Glomerular endothelial cell (primary cell): ENCODE data around the gene XPA. TPM values are rescaled to one million over a fixed set of nuclear protein-coding genes. Genes with fewer than 3 reads are reported as not detected.
"Not testable (repeated sequence)": the region's sequence is repeated elsewhere in the genome, so short reads cannot be mapped to it uniquely, and the experiment has no call there.

Experiments
- DNase-seq: peaks from one replicate; pipeline ENCODE4 v3.0.0-alpha.2; 2011; ENCODE audit warnings: low read depth, low spot score; ENCODE audit errors: extremely low read depth
- total RNA-seq: library from RNA; depleted of rRNA; stranded (reverse); fragments of >200 nt; gene quantifications from 2 replicates; pipeline ENCODE4 v1.2.3, GENCODE V29; 2015

Gene XPA
- total RNA-seq, 1 donor from 2014 or later = 9.4 TPM

DNA sequence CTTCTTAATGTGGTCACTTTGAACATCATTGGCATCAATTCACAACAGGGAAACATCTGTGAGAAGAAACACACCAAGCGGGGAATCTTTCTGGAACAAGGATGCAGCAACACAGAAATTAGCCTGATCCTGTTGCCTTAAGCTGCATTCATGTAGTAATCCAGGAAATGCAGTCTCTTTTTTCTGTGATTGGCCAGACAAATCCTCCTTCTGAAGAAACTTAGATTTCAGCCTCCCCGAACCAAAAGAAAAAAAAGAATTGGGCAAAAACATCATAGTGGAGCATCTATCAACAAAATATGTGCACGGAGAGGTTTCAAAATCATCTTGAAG is 7.2 kb upstream of the XPA start:
- no peak for DNase-seq

DNA sequence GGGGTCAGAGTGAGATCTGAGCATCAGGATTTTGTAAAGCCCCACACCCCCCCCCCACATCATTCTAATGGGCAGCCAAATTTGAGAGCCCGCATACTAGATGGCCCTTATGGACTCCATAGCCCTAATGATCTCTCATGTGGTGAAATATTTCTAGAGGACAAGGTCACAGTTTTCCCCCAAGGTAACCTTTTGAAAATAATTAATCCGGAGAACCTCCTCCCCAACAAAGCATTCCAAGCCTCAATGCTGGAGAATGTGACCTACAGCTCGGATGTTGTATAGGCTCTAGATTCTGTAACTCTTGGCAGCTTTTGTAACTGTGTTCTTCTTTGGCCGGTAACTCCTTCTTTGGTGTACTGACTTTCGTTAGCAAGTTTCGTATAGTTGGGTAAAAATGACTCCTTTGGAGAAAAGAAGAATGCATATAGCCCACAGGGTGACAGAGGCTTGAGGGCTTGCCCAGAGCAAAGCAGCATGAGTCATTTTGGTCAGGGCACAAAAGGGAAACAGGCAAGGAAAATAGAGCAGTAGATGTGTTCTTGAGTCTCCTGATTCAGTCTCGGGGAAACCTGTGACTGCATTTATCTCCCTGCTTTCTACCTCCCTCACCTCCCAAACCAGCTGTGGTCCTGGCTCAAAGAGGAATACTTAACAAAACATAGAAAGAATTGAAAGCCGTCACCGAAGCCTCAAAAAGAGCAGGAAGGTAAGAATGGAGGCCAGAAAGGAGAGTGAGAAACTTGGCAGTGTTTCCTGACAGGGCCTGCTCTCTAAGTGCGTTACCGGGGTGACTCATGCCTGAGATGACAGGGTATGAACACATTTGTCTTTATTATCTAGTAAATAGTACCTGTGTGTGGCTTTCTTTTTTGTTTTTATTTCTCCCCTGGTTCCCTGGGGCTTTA is 6.6 kb upstream of the XPA start:
- no peak for DNase-seq

DNA sequence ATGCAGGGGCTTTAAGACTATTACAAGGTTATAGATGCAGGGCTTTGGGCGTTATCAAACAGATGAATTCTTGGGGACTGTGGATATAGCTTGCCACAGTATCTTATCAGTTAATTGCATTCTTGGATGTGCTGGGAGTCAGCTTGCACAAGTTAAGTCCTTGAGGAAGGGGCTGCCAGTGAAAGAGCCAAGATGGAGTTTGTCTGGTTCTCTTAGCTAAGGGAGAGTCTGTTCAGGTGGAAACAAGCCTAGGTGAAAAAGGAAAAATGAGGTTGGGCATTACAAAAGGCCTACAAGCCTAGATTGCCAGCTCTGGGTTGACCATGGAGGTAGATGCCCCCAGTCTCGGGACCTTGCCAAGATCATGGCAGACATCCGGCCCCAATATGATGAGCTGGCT is 2.7 kb upstream of the XPA start:
- not testable (repeated sequence) for DNase-seq

DNA sequence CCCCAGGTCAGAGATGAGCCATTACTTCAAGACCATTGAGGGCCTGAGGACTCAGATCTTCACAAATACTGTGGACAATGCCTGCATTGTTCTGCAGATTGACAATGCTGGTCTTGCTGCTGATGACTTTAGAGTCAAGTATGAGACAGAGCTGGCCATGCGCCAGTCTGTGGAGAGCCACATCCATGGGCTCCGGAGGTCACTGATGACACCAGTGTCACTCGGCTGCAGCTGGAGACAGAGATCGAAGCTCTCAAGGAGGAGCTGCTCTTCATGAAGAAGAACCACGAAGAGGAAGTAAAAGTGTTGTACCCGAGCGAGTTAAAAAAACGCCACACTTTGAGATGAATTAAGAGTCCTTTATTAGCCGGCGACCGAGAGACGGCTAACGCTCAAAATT is 2.1 kb upstream of the XPA start:
- DNase-seq = not testable (repeated sequence)

DNA sequence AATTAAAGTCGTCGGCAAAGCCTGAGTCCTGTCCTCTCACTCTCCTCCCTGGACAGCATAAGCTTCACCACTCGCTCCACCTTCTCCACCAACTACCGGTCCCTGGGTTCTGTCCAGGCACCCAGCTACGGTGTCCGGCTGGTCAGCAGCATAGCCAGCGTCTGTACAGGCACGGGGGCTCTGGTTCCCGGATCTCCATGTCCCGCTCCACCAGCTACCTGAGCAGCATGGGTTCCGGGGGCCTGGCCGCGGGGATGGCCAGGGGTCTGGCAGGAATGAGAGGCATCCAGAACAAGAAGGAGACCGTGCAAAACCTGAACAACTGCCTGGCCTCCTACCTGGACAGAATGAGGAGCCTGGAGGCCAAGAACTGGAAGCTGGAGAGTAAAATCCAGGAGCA is 1.7 kb upstream of the XPA start:
- DNase-seq = no peak

DNA sequence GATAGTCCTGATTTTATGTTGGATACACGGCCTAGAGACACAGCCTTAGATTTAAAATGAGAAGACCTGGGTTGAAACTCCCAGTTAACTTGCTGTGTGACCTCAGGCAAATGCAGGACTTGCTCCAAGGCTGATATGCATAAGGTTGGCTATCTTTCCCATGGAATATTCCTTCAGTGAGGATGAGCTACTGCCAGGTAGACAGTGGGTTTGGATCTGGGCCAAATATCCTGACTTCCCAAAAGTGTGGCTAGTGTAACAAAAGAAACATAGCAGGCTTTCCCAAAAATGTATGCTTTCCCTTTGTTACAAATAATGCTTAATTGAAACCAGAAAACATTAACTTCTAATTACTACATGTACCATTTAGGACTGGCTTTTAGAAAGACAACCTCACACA is 697 bp upstream of the XPA start:
- DNase-seq = no peak

DNA sequence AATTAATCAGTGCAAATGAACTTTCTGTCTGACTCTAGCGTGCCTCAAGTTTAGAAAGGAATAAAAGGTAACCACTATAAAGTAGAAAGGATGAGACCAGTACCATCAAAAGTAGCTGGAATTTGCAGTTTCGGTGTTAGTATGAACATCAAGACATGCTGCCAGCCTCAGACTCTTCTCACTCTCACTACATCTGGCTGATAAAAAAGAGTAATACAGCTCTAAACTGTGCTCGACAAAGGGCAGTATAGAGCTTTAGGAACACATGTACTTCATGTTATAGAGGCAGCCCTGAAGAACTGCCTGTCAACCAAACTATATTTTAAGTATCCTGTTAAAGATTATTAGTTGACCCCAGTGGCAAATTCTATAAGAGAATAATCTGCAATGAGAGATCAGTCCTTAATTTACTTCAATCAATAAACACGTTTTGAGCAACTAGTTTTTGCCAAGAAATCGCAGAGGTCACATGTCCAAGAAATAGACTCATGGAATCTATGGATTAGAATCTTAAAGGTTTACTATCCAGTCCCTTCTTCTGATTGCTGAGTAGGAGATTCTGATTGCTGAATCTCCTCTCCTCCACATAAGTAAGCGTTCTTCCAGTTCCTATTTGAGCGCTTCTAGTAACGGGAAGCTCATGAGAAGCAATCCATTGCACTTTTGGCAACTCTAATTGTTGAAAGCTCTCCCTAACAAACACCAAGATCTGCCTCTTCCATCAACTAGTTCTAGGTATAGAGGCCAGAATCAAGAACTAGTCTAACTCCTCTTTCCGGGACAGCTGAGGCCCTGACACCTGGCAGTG is 941 bp downstream of the XPA start:
- DNase-seq = no peak

DNA sequence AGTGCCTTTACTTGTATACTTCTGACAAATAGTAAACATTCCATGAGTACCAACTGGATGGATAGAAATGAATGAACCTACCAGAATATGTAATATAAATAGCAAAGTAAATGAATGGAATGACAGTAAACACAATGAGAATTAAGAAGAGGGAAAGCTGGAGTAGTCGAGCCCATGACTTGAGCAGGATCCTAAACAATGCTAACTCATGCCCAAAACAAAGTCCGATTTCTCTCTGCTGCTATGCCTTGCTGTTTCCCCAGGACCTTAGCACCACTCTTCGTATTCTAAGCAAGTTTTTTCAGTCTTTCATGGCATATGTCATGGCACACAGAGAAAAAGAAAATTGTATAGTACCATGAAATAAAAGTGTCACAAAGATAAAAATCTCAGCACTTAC is 1.8 kb downstream of the XPA start:
- no peak for DNase-seq

DNA sequence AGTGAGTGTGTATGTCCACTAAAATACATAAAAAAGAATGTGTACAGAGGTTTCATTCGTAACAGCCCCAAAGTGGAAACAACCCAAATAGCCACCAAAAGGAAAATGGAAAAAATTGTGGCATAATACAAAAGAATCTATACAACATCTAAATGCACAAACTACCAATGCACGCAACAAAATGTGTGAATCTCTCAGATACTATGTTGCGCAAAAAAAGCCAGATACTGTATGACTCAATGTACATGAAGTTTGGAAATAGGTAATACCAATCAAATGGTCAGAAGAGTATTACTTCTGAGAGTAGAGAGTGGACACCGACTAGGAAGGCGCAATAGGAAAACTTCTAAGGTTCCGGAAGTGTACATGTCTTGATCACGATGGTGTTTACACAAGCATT is 2.4 kb downstream of the XPA start:
- no peak for DNase-seq

DNA sequence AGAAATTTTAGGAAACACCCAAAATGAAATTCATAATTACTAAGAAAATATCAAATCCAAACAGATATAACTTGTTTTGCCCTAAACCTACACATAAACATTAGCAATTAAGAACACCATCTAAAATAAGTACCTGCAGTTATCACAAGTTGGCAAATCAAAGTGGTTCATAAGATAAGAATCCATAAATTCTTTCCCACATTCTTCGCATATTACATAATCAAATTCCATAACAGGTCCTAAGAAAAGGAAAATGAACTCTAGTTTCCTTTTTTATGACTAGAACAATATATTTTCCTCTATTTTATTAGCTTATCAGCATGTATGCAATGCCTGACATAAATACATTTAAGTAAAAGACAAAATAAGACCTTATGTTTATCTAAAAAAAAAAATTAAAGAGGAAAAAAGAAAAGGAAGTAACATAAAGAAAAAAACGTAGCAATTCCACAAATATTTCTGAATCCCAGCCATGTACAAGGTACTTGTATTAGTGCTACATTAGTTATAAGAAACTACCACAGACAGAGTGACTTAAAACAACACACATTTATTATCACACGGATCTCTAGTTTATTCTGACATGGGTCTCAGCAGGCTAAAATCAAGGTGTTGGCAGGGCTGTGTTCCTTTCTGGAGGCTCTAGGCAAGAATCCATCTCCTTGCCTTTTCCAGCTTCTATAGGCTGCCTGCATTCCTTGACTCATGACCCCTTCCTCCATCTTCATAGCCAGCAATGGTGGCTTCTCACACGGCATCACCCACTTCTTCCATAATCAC is 7.5 kb downstream of the XPA start:
- no peak for DNase-seq

DNA sequence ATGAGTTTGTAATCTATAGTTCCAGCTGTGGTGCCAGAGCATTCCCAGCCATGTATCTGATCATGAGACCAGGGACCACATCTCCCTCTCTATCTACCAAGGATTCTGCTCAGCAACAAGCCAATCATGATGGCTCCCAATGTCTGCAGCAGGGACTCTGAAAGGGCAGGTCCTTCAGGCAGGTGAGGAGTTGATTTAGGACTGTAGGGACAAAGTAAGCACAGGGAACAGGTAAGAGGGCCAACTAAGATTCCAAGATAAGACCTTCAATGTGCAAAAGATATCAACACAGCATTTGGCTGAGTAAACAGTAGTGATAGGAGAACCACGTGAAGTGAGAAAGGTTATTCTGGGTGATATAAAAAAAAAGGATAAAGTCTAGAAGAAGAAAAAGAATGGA is 8.5 kb downstream of the XPA start:
- no peak for DNase-seq

DNA sequence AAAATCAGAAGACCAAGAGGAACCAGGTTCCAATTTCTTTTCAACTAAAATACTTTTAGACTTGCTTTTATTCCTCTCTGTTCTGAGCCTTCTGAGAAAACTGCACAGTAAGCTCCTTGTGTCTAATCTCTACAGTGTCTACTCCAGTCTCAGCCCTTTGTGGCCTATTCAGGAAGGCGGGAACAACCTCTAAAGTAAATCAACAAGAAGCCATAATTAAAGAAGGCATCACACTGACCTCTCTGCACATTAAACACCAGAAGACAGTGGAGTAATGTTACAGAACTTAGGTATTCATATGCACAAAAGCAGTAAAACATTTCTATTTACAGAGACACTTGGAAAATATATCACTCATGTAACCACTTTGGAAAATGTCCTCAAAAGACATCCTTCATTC is 14.9 kb downstream of the XPA start:
- DNase-seq = no peak

DNA sequence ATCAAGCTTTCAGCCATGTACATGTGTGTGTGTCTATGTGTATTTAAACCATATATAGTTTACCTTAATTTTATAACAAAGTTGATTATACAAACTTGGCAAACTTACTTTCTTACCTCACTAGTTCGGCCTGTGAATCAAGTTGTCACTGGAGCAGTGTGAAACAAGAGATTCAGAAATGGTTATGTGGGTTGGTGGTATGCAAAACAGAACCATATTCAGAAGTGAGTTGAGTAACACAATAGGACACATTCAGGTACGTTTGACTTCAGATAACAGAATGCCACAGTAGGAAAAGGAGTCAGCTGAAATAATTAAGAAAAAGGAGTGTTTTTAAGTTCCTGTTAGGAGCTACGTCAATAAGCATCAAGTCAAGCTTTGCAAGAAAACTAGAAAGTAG is 21.5 kb downstream of the XPA start:
- DNase-seq = no peak

DNA sequence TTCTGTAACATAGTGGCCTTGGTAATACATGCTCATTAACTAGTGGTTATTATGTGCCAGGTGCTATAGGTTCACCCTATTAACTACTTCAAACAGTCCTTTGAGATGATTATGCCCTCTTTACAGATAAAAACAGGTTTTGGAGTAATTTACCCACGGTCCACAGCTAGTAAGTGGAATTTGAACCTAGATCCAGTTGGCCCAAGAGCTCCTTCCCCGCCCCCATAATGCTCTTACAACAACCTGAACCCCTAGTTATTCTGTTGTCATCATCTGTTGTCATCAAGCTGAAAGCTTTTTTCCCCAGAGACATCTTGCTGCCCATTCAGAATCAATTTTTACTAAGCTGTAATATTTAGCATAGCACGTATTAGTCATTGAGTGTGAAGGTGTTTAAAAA is 23.2 kb downstream of the XPA start:
- no peak for DNase-seq

DNA sequence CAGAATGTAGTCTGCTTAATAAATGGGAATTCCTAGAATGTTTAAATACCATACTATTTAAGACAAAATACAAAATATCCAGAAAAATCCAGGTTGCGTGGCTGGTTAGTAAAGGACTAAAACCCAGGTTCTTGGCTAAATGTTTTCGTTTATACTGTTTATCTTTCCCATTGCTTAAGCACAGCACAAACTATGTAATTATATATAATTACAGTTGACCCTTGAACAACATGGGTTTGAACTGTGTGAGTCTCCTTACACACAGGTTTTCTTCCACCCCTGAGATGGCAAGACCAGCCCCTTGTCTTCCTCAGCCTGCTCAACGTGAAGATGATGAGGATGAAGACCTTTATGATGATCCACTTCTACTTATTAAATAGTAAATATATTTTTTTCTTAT is 24.7 kb downstream of the XPA start:
- no peak for DNase-seq

DNA sequence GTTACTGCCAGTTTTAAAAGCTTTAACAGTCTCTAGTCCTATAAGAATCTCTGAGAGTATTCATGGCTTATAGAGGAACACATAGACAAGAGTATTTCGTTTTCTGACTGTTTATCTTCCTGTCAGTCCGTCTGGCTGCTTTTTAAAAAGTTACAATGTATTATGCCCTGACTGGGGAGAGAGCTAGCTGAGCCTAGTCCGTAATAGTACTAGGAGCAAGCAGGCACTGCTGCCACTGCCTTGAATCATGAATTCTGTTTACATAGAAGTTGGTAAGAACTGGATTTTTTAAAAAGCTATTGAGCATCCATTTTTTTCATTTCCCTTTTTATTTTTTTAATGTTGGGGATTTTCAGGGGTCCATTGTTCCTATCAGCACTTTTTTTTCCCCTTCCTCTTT is 26.6 kb downstream of the XPA start:
- DNase-seq = no peak

DNA sequence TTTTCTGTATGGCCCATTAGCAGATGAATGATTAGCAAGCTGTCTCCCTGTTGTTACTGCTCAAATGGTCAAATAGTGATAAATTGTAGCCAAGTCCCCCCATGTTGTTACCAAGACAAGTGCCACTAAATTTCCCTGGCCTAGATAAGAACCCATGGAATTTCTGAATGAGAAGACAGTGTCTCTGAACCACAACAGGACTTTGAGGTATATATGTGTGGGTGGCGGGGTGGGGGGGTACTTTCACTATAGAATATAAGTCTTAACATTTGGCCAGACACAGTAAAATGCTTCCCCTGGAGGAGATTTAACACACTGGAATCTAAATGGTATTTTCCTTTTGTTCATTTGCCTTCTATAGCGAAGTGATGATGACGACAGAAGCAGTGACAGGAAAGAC is 28.7 kb downstream of the XPA start:
- no peak for DNase-seq

DNA sequence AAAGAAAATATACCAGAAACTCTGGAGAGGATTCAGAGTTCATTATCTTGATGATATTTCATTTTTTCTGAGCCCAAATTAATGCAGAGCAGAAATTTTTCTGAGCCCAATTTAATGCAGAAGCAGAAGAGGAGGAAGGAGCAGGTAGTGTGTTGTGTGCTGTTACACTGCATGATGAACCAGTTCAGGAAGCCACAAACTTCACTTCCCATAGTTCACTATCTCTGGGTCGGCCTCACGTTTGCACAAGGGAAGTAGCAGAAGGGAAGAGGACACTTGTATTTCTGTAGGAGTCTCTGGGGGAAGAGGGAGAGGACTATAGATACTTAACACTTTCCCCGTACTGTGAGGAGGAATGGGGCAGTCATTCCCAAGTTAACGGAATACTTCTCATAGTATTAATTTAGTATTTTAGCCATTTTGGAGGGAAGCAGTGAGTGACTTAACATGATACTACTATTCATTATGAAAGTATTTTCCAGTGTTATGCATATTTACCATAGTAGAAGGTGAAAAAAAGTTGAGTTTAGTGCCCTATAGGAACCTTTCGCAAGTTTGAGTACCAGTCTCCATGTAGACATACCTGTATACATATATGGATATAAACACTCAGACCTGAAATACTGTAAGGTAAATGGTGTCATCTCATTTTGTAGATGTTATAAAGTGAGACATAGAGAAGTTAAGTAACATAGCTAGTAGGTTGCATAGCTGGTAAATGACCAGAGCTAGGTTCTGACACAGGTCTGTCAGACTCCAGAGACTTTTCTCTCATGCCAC is 30.0 kb downstream of the XPA start:
- no peak for DNase-seq

DNA sequence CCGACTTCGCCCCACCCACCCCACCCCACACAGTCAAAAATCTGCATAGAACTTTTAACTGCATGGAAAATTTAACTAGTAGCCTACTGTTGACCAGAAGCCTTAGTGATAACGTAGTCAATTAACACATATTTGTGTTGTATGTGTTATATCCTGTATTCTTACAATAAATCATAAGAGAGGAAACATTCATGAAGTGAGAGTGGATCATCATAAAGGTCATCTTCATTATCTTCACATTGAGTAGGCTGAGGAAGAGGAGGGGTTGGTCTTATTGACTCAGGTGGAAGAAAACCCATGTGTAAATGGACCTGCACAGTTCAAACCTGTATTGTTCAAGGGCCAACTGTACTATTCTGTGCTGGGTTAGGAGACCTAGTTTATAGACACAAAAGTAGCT is 31.4 kb downstream of the XPA start:
- no peak for DNase-seq

DNA sequence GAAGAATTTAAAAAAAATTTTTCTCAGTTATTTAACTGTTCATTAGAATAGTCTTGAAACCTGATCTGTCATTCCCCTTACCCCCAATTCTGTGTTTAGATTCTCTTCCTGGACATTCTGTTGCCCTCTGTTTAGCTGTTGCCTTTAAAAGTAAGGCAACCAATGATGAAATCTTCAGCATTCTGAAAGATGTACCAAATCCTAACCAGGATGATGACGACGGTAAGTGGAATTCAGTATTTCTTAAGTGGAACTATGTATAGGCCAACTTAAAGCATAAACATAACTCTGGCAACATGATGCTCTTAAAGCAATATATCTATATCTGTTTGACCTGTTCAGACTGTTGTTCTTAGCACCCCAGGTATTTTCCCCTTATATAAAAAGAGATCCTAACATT is 36.3 kb downstream of the XPA start:
- no peak for DNase-seq

DNA sequence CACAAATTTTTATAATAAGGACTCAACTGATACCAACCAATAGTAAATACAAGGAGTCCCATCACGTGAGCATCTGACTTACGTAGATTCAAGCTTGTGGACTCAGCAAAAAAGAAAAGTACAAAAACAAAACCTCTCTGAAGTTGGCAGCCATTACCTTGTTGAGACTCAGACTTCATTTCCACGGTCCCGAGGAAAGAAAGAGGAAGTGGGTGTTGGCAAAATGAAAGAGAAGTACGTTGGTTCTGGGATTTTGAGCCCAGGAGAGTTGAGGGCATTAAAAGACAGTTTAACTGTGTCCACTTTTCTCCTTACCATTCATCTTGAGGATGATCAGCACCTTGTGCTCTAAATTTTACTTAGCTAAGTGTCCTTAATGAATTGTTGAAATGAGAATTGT is 36.8 kb downstream of the XPA start:
- no peak for DNase-seq
